GM12891 (cell line): ENCODE results near the gene C16orf95.

Source experiments
- DNase-seq: peaks from one replicate; pipeline ENCODE4 v3.0.0; 2011; ENCODE audit warnings: low spot score; ENCODE audit not compliant: insufficient read length
- FAIRE-seq: peaks from 2 replicates; lab custom pipeline; 2011; peaks lifted over from hg19 to GRCh38; lab: Jason Lieb, UNC
- PAX5 ChIP-seq: IDR thresholded peaks from 2 replicates; pipeline ENCODE4 v1.6.1; 2011; ENCODE audit warnings: low read length, moderate library complexity, mild to moderate bottlenecking; ENCODE audit not compliant: insufficient read depth, severe bottlenecking
- POLR2A ChIP-seq: IDR thresholded peaks from 2 replicates; pipeline ENCODE4 v1.6.1; 2011; ENCODE audit warnings: low read depth, low read length, control low read depth
- POLR2AphosphoS5 ChIP-seq: IDR thresholded peaks from 2 replicates; pipeline ENCODE4 v1.6.1; 2011; ENCODE audit warnings: low read depth, low read length, control low read depth
- POU2F2 ChIP-seq: IDR thresholded peaks from 2 replicates; pipeline ENCODE4 v1.6.1; 2011; ENCODE audit warnings: low read depth, mild to moderate bottlenecking, control low read depth, low read length, moderate library complexity
- SPI1 ChIP-seq: IDR thresholded peaks from 2 replicates; pipeline ENCODE4 v1.6.1; 2011; ENCODE audit warnings: low read depth, low read length, control low read depth
- TAF1 ChIP-seq: IDR thresholded peaks from 2 replicates; pipeline ENCODE4 v1.6.1; 2011; ENCODE audit warnings: low read depth, low read length, control low read depth

Gene C16orf95

DNA sequence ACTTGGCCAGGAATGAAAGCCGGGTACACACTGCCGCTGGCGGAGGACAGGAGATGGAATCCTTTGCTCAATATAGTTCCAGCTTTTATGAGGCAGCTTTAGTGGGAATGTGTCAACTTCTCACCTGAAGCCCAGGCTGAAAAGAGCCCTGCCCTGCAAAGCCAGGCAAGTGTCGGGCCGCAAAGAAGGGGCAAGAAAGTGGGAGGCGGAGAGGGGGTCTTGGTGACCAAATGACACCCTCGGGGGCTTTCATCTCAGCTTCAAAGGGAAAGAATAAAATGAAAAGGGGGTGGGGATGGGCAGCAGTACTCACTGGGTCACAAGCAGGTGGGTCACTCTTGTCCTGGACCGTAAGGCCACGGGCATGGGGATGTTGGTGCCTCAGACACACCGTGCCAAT is 62.9 kb downstream of the C16orf95 start:
- FAIRE-seq, result no peak
- no peak for DNase-seq
- TF ChIP-seq PAX5 (no peak), SPI1 (no peak), POU2F2 (no peak), POLR2A (no peak), TAF1 (no peak), POLR2AphosphoS5 (no peak)

DNA sequence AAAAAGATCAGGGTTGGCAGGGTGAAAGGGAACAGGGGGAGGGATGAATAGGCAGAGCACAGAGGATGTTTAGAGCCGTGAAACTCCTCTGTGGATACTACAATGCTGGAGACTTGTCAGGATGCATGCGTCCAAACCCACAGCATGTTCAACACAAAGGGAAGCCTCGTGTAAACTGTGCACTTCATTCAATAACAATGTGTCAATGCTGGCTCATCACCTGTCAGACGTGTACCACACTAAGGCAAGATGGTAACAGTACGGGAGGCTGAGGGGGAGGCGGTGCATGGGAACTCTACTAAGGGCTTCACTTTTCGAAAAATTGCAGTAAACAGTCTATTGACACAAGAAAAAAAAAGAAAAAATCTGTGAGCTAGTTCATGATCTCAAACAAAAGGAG is 63.7 kb downstream of the C16orf95 start:
- TF ChIP-seq TAF1, result no peak
- no peak for TF ChIP-seq PAX5
- TF ChIP-seq POU2F2, result no peak
- no peak for TF ChIP-seq SPI1
- TF ChIP-seq POLR2A, result no peak
- no peak for TF ChIP-seq POLR2AphosphoS5
- FAIRE-seq (no peak), DNase-seq (no peak)
